Renal cortex interstitium (tissue), 11 donors: Measurements from ENCODE around the gene CPNE6. TPM values are rescaled to one million over a fixed set of nuclear protein-coding genes. Genes with fewer than 3 reads are reported as not detected.

Experiments used
- DNase-seq, 11 donors: peaks; one replicate each; pipeline ENCODE4 v3.0.0-alpha.2; 2013; ENCODE audit warnings: low read depth in 9 of 11, low spot score in 4 of 11; ENCODE audit errors: extremely low read depth in 1 of 11
- polyA plus RNA-seq, 3 donors: library from polyadenylated mRNA; unstranded; fragments of 120-200 nt; gene quantifications; one replicate each; pipeline ENCODE4 v1.2.1, GENCODE V29; 2013; ENCODE audit not compliant: insufficient read length in 3 of 3

Gene CPNE6
- polyA plus RNA-seq, 3 donors: not detected

DNA sequence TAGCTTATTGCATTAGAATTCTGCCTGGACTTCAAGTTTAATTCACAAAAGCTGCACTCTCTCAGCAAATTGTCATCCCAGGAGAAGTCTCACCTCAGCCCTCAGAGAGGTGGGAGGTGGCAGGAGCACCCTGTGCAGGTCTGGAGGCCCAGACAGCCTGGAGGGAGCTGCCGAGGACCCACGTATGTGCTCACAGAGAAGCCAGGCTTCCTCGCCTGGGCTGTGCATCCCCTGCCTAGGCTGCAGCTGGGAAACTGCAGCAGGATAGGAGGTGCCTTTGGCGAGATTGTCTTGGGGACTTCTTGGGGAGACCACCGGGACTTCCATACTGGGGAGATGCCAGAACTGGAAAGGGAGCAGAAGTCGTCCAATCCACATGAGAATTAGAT, 8.8 kb downstream of the CPNE6 start:
- no peak for DNase-seq

DNA sequence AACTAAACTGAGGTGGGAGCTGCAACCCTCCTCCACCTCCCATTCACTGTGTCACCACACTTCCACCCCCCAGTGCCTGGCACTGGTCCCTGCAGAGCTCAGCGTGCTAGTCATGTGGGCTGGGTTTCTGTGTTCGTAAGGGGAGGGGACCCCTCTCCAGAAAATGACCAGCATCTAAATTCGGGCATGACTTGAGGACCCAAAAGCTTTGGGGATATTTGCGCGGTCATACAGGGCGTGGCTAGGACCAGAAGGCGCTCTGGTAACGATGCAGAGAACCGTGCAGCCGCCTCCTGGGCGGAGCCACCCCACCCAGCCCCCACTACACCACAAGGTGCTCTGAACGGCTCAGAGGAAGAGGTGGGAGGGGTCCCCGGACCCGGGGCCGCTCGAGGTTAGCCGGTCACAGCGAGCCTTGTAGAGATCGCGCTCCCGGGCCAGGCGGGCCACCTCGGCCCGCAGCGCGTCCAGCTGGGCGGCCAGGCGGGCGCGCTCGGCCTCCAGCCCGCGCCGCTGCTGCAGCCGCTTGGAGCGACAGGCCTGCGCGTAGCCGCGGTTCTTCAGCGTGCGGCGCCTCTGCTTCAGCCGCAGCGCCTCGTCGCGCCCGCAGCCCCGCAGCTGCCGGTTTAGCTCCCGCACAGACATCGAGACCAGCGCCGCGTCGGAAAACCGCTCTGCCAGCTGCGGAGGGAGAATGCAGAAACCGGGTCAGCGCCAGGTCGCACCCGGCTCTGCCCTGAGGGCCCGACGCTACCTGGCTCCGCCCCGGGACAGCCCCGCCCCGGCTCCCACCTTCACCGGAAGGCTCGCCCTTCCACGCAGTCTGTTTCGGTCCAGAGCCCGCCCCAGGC, 9.8 kb downstream of the CPNE6 start:
- peak in 1 of 11 donors; percentile 36 for DNase-seq

DNA sequence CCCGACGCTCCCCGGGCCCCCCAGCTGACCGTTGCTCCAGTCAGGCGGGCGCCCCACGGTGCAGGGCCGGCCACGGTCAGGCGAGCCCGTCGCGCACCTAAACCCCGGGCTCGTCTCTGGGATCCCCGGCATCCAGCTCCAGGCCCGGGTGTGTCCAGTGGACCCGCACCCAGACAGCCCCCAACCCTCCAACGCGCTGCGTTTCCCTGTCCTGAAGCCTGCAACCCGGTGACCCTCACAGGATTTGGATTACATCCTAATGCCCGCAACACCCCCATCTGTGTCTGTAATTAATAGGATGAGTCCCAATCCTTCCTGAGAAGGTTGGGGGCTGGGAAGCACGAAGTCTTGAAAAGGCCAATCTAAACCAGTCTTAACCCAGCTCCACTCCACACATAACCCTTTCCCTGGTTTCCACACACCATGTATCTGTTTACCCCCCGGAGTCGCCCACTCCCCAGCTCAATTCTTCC, 10.4 kb downstream of the CPNE6 start:
- no peak for DNase-seq

DNA sequence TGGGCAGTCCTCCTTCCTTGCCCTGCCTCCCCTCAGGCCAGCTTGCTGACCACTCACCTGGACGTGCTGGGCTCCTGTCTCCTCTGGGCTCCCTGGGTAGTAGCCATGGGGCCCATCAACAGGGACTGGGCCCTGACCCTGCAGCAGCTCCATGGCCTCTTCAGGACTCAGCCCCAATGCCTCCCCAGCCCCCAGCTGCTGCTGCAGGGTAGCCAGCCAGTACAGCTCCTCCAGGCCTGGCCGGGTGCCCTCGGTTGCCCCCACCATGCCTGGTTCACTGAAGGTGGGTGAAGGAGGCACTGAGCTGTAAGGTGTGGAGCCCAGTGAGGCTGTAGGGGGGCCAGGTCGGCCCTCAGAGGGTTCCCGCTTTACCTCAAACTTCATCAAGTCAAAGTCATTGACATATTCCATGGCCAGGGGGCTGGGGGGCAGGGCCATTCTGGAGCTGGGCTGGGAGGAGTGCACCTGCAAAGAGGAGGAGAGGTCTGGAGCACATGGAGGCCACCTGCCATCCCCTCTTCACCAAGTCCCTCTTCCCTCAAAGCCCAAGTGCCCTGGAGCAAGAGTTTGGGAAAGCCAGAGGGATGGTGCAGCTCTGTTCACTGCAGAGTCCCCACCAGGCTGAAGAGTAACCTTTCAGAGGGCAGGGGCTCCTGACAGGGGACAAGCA, 11.2 kb downstream of the CPNE6 start:
- no peak for DNase-seq

DNA sequence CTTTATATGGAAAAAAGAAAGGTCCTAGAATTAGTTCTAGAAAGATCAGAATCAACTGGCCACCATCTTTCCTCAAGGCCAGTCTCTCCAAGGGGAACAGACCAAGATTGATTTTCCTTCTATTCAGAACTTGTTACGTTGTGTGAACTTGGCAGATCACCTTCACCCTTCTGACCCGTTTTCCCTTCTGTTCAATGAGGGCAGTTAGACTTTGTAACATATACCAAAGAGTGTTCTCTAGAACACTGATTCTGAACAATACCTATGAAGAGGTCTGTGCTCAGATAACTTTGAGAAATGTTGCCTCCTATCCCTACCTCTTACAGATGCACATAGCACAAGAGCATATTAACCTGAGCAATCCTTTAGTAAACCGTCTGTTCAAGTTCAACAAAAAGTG, 12.1 kb downstream of the CPNE6 start:
- no peak for DNase-seq

DNA sequence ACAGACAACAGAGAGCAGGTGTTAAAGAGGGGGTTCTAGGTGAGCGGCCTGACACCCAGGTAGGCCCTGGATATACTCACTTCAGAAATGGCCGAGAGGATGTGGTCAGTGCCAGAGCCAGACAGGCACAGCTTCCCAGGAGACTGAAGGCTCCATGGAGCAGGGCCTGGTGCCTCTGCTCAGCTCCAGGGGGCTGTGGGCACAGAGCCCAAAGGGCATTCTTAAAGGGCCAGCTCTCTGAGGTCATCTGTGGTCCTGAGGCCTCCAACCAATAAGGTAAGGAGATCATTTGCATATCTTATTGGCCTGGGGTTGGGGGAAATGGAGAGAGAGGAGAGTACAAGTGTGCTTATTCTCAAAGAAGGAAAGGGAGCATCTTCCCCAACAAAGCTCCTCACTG, 13.1 kb downstream of the CPNE6 start:
- DNase-seq: no peak

DNA sequence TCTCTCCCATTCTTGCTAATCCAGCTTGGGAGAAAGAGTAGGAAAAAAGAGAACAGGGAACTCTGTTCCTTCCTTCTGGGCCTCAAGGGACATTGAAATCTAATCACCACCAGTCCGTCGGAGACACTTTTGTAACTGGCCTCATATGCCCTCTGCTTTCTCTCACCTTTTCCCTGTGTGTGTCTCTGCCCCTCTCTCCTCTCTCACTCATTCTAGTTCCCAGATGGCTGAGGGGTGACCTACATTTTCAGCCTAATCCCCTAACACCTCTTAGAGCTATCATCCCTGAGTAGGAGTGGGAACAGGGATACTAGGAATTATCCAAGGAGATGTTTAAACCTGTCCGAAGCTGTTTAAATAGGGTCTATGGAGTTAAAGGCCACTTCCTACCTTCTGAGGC, 13.9 kb downstream of the CPNE6 start:
- no peak for DNase-seq

DNA sequence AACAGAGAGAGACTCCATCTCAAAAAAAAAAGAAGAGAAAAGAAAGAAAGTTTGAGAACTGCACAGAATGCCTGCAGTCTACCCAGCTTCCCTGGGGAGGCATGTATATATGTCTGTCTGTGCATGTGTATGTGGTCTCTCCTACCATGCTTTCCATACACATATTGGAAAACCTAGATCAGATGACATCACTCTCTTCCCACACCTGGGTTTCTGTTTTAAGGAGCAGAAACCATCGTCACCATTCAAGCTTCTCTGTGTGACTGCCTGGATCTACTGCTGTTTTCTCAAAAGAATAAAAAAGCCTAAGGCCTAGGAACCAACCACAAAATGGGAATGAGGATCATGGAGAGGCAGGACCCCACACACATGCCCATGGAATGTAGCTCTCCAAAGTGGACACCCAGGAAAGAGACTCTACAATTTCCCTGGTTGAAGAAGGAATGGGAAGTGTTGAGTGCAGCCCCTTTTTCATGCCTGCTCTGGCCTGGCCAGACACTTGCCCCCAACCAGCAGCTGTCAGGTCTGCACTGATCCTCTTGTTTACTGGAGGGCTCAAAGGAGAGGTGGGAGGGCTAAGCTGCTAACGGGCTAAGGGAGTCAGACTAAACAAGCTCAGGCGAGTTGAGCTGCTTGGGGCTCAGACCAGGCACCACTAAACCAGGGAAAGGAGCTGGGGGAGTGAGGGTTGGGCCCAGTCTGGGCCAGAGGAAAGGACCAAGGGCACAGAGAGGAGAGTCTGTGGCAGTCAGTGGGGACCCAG, 15.0 kb downstream of the CPNE6 start:
- no peak for DNase-seq

DNA sequence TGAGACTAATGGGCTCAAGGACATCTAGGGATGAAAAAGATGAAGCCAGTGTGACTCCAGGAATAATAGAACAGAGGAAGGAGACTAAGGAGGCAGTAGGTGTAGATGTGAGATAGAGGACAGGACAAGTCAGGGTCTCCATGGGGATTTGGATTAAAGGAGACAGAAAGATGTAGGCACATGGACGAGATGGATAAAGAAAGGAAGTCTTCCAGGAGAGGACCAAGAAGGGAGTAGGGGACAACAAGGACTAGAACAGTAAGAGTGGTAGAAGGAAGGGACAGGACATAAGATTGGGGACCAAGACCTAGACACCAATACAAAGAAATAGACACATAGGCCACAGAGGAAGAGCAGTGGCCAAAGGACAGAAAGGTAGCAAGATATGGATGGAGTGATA, 15.6 kb downstream of the CPNE6 start:
- no peak for DNase-seq

DNA sequence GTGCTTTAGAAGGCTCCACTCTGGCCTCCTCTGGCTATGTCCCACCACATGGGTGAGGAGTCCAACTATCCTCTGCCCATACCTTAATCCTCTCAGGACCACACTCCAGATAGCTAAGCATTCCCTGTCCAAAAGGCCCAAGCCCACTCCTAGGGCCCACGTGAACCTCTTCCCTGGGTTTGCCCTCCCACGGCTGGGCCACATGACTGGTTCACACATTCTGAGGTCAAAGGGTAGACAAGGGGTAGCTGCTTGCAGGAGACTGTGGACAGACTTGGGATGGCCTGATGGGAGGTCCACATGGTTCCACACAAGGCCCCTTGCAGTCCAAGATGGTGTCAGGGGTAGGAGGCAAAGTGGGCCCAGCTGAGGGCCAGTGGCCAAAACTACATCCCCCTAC, 16.7 kb downstream of the CPNE6 start:
- no peak for DNase-seq

DNA sequence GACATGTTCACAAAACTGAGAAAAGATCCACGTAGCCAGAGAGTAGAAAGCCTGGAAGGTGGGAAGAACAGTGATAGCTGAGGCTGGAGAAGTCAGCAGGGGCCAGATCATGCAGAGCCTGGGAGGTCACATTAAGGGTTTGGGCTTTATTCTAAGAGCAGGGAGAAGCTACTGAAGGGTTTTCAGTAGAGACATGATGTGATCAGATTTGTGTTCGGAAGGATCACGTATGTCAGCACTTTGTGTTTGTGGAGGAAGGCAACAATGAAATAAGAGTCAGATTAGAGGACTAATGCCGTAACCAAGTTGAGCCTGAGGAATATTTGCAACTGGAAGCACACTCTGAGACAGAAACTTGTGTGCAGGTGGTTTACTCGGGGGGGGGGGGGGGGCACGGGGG, 18.5 kb downstream of the CPNE6 start:
- no peak for DNase-seq

DNA sequence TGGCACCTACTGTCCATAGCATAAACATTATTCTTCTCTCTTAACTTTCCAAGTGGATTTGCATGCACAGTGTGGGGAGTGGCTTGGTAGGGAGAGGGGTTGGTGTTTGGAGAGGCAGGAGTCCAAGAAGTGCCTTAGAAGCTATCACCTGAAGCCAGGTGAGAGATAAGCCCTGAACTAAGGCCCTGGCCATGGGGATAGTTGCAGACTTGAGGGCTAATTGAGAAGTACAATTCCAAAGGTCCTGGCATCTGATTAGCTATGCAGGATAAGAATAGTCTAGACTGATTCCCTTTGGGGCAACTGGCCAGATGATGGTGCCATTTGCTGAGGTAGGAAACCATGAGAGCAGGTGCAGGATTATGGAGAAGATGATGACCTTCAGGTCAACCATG, 20.7 kb downstream of the CPNE6 start:
- DNase-seq: no peak

DNA sequence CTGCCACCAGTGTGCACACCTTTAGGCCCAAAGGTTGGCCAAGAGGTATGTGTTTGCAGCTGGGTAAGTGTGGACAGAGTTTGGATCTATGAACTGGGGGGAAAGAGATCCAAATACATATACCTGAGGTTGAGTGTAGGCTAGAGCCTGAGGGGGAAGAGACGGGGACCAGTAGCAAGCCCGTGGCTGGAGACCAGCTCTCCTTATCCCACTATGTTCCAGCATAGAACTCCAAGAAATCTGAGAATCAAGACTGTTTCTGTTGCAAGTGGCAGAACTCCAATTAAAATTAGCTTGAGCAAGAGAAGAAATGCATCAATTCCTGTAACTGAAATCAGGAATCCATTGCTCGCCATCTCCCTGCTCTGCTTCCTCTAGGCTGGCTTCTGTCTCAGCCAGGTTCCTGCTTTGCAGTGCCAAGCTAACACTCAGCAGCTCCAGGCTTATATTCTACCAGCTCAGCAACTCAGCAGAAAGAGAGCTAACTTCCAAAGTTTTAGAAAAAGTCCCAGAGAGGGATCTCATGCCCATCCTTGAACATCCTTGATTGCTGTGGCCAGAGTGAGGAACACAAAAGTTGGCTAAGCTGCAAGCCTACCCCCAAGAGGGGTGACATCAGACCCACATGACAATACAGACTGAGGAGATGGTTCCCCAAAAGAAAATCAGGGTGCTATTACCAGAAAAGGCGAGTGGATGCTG, 21.3 kb downstream of the CPNE6 start:
- no peak for DNase-seq

DNA sequence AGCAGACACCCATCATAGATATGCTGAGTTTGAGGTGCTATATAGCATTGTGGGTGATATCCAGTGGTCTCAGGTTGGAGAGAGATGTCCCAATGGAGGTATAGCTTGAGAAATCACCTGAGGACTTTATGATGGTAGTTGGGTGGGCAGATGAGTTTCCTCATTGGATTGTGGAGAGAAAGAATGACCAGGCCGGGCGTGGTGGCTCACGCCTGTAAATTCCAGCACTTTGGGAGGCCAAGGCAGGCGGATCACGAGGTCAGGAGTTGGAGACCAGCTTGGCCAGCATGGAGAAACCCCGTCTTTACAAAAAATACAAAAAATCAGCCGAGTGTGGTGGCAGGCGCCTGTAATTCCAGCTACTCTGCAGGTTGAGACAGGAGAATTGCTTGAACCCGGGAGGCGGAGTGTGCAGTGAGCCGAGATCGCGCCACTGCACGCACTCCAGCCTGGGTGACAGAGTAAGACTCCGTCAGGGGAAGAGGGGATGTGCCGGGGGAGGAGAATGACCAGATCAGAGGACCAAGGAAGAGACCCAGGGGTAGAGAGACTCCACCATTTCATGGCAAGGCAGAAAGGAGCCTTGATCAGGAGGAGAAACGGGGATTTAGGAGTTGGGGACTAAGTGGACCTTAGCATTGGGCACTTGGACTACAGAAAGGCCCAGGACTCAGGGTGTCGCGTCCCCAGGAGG, 22.0 kb downstream of the CPNE6 start:
- DNase-seq: no peak

DNA sequence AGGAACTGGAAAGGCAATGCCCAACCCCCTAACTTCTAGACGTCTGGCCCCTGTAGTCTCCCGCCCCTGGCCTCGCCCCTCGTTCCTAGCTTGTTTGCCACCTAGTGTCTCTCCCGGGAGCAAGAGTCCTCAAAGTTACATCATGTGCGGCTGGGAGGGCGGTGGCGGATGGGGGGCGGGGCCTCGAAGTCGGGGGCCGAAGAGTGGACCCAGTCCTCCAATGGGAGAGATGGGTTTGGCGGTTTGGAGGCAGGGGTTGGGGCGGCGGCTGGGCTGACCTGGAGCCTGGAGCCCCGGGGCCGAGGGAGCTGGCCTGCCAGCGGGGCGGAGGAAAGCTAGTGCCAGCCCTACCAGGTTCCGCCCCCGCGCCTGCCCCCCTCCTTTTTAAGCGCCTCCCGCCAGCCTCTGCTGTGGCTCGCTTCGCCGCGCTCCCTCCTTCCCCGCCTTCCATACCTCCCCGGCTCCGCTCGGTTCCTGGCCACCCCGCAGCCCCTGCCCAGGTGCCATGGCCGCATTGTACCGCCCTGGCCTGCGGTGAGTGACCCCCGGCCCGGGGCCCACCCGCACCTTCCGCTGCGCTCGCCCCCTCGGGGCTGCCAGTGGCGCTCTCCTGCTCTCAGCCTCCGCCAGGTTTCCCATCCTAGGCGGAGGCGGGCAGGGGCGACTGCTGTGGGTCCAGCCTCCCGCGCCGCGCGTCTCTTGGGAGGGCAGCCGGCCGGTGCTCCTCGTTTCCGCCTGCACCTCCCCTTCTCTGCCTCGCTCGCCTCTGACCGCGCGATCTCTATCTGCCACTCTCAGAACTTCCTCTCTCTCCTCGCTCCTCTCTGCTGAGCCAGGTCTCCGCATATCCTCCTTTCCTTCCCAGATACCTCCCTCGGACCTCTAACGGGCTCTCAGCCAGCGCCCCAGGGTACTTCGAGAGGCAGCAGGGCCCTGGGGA, 22.8 kb downstream of the CPNE6 start, which contains the start of gene PCK2:
Gene PCK2, plus strand, starts transcription at position 411 of the 940 bp plus-strand sequence. Its CDS starts 95 bp downstream, at position 506.
- peak in 9 of 11 donors; percentile 47 to 80 (median 67) for DNase-seq

DNA sequence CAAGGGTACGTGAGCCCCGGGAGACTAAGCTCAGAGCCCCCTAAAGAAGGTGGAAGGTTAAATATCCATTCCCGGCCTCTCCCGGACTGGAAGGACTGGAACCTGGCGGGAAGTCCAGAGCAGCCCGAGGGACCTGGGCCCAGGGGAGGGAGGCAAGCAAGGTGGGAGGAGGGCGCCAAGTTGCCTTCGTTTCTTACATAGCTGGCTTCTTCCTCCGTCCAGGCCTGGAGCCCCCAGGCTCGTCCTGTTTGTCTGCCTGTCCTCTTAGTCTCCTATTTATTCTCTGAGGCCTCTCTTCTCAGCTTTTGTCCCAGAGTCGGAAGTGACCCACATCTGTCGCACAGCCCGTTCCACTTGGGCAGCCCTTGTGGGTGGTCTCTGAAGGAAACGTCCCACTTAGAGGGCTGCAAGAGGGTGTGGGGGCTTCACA, 23.5 kb downstream of the CPNE6 start:
- DNase-seq: no peak

DNA sequence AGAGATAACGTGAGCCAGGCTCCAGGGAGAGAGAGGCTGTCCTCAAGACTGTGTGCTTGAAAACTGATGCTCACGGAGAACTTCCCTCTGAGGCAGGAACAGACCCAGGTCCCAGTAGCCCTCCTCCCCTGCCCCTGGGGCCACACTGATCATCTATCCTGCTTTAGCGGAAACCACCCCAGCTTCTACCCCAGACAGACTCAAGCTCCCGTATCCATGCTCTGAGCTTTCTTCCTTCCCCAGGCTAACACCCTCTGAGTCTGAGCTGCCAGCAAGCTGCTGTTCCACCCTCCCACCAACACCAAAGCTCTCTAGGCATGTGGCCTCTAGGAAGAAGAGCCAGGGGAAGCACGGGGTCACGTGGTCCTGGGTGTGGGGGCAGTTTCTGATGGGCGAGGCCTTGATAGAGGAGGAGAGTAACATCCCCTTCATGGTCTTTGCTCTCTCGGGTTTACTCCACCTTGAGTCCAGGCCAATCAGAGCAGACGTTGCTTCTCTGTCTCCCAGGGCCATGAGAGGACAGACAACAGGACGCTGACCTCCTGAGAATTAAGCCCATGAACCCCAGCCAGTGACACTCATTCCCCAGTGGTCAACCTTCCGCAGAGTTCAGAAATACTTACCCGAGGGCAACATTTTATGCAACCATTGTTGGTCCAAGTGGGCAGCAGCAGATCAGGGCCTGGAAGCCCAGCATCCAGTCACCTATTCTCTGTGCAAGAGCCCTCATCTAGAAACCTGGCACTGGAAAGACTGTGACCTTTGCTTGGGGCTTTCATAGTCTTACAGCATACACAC, 24.1 kb downstream of the CPNE6 start:
- DNase-seq: peak in 3 of 11 donors; percentile 27 to 64 (median 44)
